Hindlimb muscle (tissue), 1 donor: ENCODE measurements around the gene OXSR1. TPM values are rescaled to one million over a fixed set of nuclear protein-coding genes. Genes with fewer than 3 reads are reported as not detected.
"Not testable (repeated sequence)": the region's sequence is repeated elsewhere in the genome, so short reads cannot be mapped to it uniquely, and the experiment has no call there.

ENCODE experiments used
- DNase-seq: peaks from one replicate; pipeline ENCODE4 v3.0.0-alpha.2; 2013
- polyA plus RNA-seq: library from polyadenylated mRNA; unstranded; fragments of 120-200 nt; gene quantifications from one replicate; pipeline ENCODE4 v1.2.1, GENCODE V29; 2013; ENCODE audit not compliant: insufficient read length

The OXSR1 gene
- polyA plus RNA-seq, 1 donor = 33.6 TPM

GRCh38 chr3:38128303-38128655 is 37.1 kb upstream of the OXSR1 start:
- no peak for DNase-seq

GRCh38 chr3:38129058-38129457 is 36.3 kb upstream of the OXSR1 start:
- no peak for DNase-seq

- no peak for DNase-seq
These were observed 34.7 kb upstream of the OXSR1 start for GRCh38 chr3:38130631-38131065.

GRCh38 chr3:38131621-38132369 is 33.5 kb upstream of the OXSR1 start:
- no peak for DNase-seq

GRCh38 chr3:38133209-38133556 is 32.2 kb upstream of the OXSR1 start:
- no peak for DNase-seq

GRCh38 chr3:38133557-38134405 is 31.6 kb upstream of the OXSR1 start:
- no peak for DNase-seq

- DNase-seq = not testable (repeated sequence)
These were observed 30.7 kb upstream of the OXSR1 start for GRCh38 chr3:38134517-38135143.

GRCh38 chr3:38135621-38136277 is 29.6 kb upstream of the OXSR1 start:
- not testable (repeated sequence) for DNase-seq

GRCh38 chr3:38136393-38136776 is 29.0 kb upstream of the OXSR1 start:
- peak; percentile 15 for DNase-seq

- DNase-seq = peak; percentile 99
These were observed 28.3 kb upstream of the OXSR1 start, which contains the start of gene ACAA1 for GRCh38 chr3:38136777-38137614. ACAA1 (minus strand) TSS chr3:38137127; CDS start chr3:38137035, 92 bp downstream.

- no peak for DNase-seq
These were observed 27.6 kb upstream of the OXSR1 start for GRCh38 chr3:38137615-38138348.

- DNase-seq = peak; percentile 72
These were observed 26.8 kb upstream of the OXSR1 start, which contains the start of gene MYD88 for GRCh38 chr3:38138349-38139190. MYD88 (plus strand) TSS chr3:38138661; CDS start chr3:38138701, 40 bp downstream.

GRCh38 chr3:38139191-38139590 is 26.1 kb upstream of the OXSR1 start:
- no peak for DNase-seq

- no peak for DNase-seq
These were observed 25.7 kb upstream of the OXSR1 start for GRCh38 chr3:38139652-38140051.

- DNase-seq = no peak
These were observed 24.8 kb upstream of the OXSR1 start for GRCh38 chr3:38140326-38141172.

GRCh38 chr3:38141173-38141951 is 24.0 kb upstream of the OXSR1 start:
- DNase-seq = no peak

GRCh38 chr3:38141952-38142273 is 23.4 kb upstream of the OXSR1 start:
- no peak for DNase-seq

GRCh38 chr3:38142959-38143358 is 22.4 kb upstream of the OXSR1 start:
- DNase-seq = no peak
